GM06990 (cell line): ENCODE results near the gene ACSBG1.

ENCODE experiments used
- DNase-seq: peaks from one replicate; pipeline ENCODE4 v3.0.0-alpha.2; 2011; ENCODE audit not compliant: insufficient read length; ENCODE audit errors: extremely low read depth
- H3K27me3 ChIP-seq: replicated peaks from 2 replicates; pipeline ENCODE4 v1.6.0; 2011; ENCODE audit warnings: low read length; ENCODE audit not compliant: control insufficient read depth, insufficient read depth
- H3K36me3 ChIP-seq: 2 replicates; pipeline ENCODE4 v1.5.1; 2011; ENCODE audit warnings: low read length; ENCODE audit not compliant: control insufficient read depth, insufficient read depth
- H3K4me3 ChIP-seq: replicated peaks from 2 replicates; pipeline ENCODE4 v1.5.1; 2011; ENCODE audit warnings: low read depth, mild to moderate bottlenecking, control low read depth, low read length
- CTCF ChIP-seq: IDR thresholded peaks from 2 replicates; pipeline ENCODE4 v1.5.1; 2011; ENCODE audit warnings: low read length, control low read depth, mild to moderate bottlenecking, inconsistent platforms; ENCODE audit not compliant: insufficient read depth, poor library complexity, severe bottlenecking

The ACSBG1 gene

GRCh38 chr15:78234515-78235040 is at the start of gene ACSBG1:
Gene ACSBG1 (minus strand): TSS chr15:78234565. CDS start chr15:78234501, 64 bp downstream.
- no peaks in the 10 kb centered on the region for H3K27me3 ChIP-seq
- no peaks in the 10 kb centered on the region for H3K36me3 ChIP-seq
- no peak for DNase-seq
- no peak for TF ChIP-seq CTCF
- no peak within 1 kb of the TSS for H3K4me3 ChIP-seq

GRCh38 chr15:78282324-78282723 is 48.0 kb upstream of the ACSBG1 start:
- DNase-seq, result no peak
- TF ChIP-seq CTCF, result no peak
- H3K36me3 ChIP-seq, result peaks cover 17% of the 10 kb centered on the region
- no peak overlapping the region for H3K4me3 ChIP-seq
- no peaks in the 10 kb centered on the region for H3K27me3 ChIP-seq

- H3K36me3 ChIP-seq, result peaks cover 16% of the 10 kb centered on the region
- no peak for TF ChIP-seq CTCF
- no peaks in the 10 kb centered on the region for H3K27me3 ChIP-seq
- no peak for DNase-seq
- no peak overlapping the region for H3K4me3 ChIP-seq
These were observed 46.1 kb upstream of the ACSBG1 start for GRCh38 chr15:78280319-78281072.

GRCh38 chr15:78276064-78276943 is 41.9 kb upstream of the ACSBG1 start:
- no peaks in the 10 kb centered on the region for H3K27me3 ChIP-seq
- TF ChIP-seq CTCF, result no peak
- no peak for DNase-seq
- H3K36me3 ChIP-seq, result peaks cover 6% of the 10 kb centered on the region
- H3K4me3 ChIP-seq, result no peak overlapping the region

- TF ChIP-seq CTCF, result no peak
- no peak for DNase-seq
- H3K27me3 ChIP-seq, result no peaks in the 10 kb centered on the region
- no peak overlapping the region for H3K4me3 ChIP-seq
- H3K36me3 ChIP-seq, result peaks cover 5% of the 10 kb centered on the region
These were observed 40.6 kb upstream of the ACSBG1 start for GRCh38 chr15:78274994-78275393.
